ENCODE measurements around the gene FOXN1. TPM values are rescaled to one million over a fixed set of nuclear protein-coding genes. Genes with fewer than 3 reads are reported as not detected.

The FOXN1 gene
- total and polyA plus RNA-seq, 4 donors, result not detected

DNA sequence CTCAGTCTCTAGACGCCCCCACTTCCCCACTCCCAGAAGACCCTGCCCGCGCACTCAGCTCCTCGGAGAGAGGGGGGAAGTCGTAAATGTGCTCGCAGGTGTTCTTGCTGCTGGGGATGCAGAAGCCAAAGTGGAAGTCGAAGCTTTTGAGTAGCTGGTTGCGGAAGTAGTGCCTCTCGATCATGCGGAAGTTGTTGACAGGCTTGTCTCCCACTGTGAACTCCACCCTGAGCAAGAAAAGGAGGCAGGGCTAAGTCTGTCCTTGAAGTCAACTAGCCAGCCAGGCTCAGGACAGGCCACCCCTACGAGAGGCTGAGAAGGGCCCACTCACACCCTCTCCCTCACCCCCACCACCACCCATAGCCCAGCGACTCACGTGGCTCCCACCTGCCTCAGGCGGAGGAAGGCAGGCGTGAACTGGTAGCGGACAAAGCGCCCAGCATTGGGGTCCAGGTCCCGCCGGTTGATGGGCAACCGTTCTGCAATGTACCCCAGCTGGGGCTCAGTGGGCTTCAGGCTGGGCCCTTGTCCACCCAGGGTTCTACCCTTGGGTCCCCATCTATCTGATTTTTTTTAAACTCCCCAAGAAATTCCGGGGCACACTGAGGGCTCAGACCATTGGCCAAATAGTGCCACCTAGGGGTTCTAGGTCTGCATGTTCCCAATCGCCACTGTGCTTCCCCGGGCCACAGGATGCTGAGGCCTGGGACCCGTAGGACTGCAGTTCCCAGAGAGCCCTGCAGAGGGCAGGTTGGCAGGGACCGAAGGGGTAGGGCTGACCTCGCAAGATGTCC is 41.7 kb downstream of the FOXN1 start:
- H3K4me3 ChIP-seq (ENCODE audit: low read depth in 1 of 3, low read length in 3 of 3), result no peak overlapping the region
- TF ChIP-seq RXRA (IDR thresholded peaks at IDR 0.05) (peak in 1 of 2 donors; percentile 41), SP1 (IDR thresholded peaks at IDR 0.05) (no peak), RAD21 (IDR thresholded peaks at IDR 0.05) (peak; percentile 78 to 86), GABPA (IDR thresholded peaks at IDR 0.05 in 1 of 2, conservative IDR thresholded peaks at IDR 0.05 in 1 of 2) (no peak), HNF4G (IDR thresholded peaks at IDR 0.05) (no peak)
- TF ChIP-seq, protein P1, sequence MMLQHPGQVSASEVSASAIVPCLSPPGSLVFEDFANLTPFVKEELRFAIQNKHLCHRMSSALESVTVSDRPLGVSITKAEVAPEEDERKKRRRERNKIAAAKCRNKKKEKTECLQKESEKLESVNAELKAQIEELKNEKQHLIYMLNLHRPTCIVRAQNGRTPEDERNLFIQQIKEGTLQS (IDR thresholded peaks at IDR 0.05), result no peak
- TF ChIP-seq, protein P2, sequence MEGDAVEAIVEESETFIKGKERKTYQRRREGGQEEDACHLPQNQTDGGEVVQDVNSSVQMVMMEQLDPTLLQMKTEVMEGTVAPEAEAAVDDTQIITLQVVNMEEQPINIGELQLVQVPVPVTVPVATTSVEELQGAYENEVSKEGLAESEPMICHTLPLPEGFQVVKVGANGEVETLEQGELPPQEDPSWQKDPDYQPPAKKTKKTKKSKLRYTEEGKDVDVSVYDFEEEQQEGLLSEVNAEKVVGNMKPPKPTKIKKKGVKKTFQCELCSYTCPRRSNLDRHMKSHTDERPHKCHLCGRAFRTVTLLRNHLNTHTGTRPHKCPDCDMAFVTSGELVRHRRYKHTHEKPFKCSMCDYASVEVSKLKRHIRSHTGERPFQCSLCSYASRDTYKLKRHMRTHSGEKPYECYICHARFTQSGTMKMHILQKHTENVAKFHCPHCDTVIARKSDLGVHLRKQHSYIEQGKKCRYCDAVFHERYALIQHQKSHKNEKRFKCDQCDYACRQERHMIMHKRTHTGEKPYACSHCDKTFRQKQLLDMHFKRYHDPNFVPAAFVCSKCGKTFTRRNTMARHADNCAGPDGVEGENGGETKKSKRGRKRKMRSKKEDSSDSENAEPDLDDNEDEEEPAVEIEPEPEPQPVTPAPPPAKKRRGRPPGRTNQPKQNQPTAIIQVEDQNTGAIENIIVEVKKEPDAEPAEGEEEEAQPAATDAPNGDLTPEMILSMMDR (IDR thresholded peaks at IDR 0.05; ENCODE audit: low read depth, low read length, missing input control), result peak; percentile 96
- H3K9ac ChIP-seq (ENCODE audit: low read depth in 1 of 2, low read length in 2 of 2), result no peak overlapping the region
- peak overlapping the region in 1 of 2 donors; percentile 31 for H3K27ac ChIP-seq (ENCODE audit: low read depth in 1 of 2, low read length in 2 of 2)
- peak; percentile 81 for DNase-seq (ENCODE audit: low spot score)
- H3K27me3 ChIP-seq (ENCODE audit: control insufficient read depth in 4 of 4, insufficient read depth in 4 of 4, low read length in 3 of 4), result no peaks in the 10 kb centered on the region
- no peaks in the 10 kb centered on the region for H3K9me3 ChIP-seq (ENCODE audit: control insufficient read depth in 4 of 4, low read length in 3 of 4)
- H3K36me3 ChIP-seq (ENCODE audit: control insufficient read depth in 4 of 4, insufficient read depth in 3 of 4, low read depth in 1 of 4, low read length in 3 of 4), result peaks cover 0 to 6% (median 2%) of the 10 kb centered on the region in 4 donors
- H3K4me1 ChIP-seq (ENCODE audit: control insufficient read depth in 4 of 4, insufficient read depth in 4 of 4, low read length in 3 of 4), result peaks cover under 1 to 12% (median 8%) of the 10 kb centered on the region in 4 donors
- 70% methylated on average over 26 of the region's 26 CpGs for WGBS

DNA sequence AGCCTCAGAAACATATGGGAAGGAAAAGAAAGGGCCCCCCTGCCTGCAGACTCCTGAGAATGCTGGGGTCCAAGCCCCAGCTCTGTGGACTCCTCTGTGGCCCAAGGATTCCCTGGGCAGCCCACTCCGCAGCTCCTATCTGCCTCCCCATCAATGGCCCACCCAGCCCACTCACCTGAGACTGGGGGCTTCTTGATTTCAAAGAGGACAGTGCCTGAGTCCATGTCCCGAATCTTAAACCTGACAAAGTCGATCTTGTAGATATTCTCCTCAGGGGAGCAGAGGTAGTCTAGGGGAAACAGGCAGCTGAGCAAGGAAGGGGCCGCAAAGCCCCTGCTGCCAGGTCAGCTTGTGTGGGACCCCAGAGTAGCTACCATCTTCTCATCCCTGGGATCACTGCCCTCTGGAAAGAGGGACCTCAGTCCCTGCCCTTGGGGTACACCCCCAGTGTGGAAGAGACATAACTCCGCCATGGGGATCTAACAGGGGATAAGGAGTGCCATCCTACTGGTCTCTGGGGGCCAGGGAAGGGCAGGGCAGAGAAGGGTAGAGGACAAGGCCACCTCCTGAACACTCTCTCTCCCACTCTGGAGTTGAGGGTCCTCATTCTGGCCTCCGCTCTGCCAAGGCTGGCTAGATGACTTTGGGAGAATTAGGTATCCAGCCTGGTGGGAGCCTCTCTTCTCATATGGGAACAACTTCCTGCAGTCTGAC is 42.4 kb downstream of the FOXN1 start:
- WGBS, result 90% methylated on average over 6 of the region's 6 CpGs
- no peak for DNase-seq (ENCODE audit: low spot score)
- Histone ChIP-seq H3K9ac (ENCODE audit: low read depth in 1 of 2, low read length in 2 of 2) (no peak overlapping the region), H3K4me3 (ENCODE audit: low read depth in 1 of 3, low read length in 3 of 3) (no peak overlapping the region), H3K27ac (ENCODE audit: low read depth in 1 of 2, low read length in 2 of 2) (no peak overlapping the region), H3K36me3 (ENCODE audit: control insufficient read depth in 4 of 4, insufficient read depth in 3 of 4, low read depth in 1 of 4, low read length in 3 of 4) (peaks cover 0 to 6% (median 2%) of the 10 kb centered on the region in 4 donors), H3K27me3 (ENCODE audit: control insufficient read depth in 4 of 4, insufficient read depth in 4 of 4, low read length in 3 of 4) (no peaks in the 10 kb centered on the region), H3K4me1 (ENCODE audit: control insufficient read depth in 4 of 4, insufficient read depth in 4 of 4, low read length in 3 of 4) (peaks cover 3 to 20% (median 15%) of the 10 kb centered on the region in 4 donors), H3K9me3 (ENCODE audit: control insufficient read depth in 4 of 4, low read length in 3 of 4) (no peaks in the 10 kb centered on the region)
- TF ChIP-seq RXRA (IDR thresholded peaks at IDR 0.05) (no peak), TAF1 (conservative IDR thresholded peaks at IDR 0.05) (no peak), HNF4G (IDR thresholded peaks at IDR 0.05) (no peak), GABPA (IDR thresholded peaks at IDR 0.05 in 1 of 2, conservative IDR thresholded peaks at IDR 0.05 in 1 of 2) (no peak), MAX (IDR thresholded peaks at IDR 0.05) (no peak), YY1 (IDR thresholded peaks at IDR 0.05) (no peak), HNF4A (conservative IDR thresholded peaks at IDR 0.05) (no peak)
- TF ChIP-seq, protein P3, sequence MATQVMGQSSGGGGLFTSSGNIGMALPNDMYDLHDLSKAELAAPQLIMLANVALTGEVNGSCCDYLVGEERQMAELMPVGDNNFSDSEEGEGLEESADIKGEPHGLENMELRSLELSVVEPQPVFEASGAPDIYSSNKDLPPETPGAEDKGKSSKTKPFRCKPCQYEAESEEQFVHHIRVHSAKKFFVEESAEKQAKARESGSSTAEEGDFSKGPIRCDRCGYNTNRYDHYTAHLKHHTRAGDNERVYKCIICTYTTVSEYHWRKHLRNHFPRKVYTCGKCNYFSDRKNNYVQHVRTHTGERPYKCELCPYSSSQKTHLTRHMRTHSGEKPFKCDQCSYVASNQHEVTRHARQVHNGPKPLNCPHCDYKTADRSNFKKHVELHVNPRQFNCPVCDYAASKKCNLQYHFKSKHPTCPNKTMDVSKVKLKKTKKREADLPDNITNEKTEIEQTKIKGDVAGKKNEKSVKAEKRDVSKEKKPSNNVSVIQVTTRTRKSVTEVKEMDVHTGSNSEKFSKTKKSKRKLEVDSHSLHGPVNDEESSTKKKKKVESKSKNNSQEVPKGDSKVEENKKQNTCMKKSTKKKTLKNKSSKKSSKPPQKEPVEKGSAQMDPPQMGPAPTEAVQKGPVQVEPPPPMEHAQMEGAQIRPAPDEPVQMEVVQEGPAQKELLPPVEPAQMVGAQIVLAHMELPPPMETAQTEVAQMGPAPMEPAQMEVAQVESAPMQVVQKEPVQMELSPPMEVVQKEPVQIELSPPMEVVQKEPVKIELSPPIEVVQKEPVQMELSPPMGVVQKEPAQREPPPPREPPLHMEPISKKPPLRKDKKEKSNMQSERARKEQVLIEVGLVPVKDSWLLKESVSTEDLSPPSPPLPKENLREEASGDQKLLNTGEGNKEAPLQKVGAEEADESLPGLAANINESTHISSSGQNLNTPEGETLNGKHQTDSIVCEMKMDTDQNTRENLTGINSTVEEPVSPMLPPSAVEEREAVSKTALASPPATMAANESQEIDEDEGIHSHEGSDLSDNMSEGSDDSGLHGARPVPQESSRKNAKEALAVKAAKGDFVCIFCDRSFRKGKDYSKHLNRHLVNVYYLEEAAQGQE (IDR thresholded peaks at IDR 0.05), result no peak
- TF ChIP-seq, protein P4, sequence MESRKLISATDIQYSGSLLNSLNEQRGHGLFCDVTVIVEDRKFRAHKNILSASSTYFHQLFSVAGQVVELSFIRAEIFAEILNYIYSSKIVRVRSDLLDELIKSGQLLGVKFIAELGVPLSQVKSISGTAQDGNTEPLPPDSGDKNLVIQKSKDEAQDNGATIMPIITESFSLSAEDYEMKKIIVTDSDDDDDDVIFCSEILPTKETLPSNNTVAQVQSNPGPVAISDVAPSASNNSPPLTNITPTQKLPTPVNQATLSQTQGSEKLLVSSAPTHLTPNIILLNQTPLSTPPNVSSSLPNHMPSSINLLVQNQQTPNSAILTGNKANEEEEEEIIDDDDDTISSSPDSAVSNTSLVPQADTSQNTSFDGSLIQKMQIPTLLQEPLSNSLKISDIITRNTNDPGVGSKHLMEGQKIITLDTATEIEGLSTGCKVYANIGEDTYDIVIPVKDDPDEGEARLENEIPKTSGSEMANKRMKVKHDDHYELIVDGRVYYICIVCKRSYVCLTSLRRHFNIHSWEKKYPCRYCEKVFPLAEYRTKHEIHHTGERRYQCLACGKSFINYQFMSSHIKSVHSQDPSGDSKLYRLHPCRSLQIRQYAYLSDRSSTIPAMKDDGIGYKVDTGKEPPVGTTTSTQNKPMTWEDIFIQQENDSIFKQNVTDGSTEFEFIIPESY (IDR thresholded peaks at IDR 0.05), result no peak
